Hematopoietic multipotent progenitor cell treated with erythropoietin and hydrocortisone succinate and interleukin-3 and kit ligand, for 8 days (in vitro differentiated cells): Measurements from ENCODE around the gene LRCOL1.
"Not testable (repeated sequence)": the region's sequence is repeated elsewhere in the genome, so short reads cannot be mapped to it uniquely, and the experiment has no call there.

Source experiments
- DNase-seq: peaks from one replicate; pipeline ENCODE4 v3.0.0-alpha.2; 2015

The LRCOL1 gene

GRCh38 chr12:132600048-132601032 is 10.0 kb downstream of the LRCOL1 start:
- DNase-seq: peak; percentile 46

- not testable (repeated sequence) for DNase-seq
Measured at GRCh38 chr12:132599502-132599901, 10.9 kb downstream of the LRCOL1 start.

- no peak for DNase-seq
Measured at GRCh38 chr12:132597333-132598316, 12.8 kb downstream of the LRCOL1 start.

GRCh38 chr12:132596016-132596415 is 14.4 kb downstream of the LRCOL1 start:
- DNase-seq: no peak

GRCh38 chr12:132595183-132595582 is 15.2 kb downstream of the LRCOL1 start:
- no peak for DNase-seq

- DNase-seq: peak; percentile 78
Measured at GRCh38 chr12:132593938-132594358, 16.4 kb downstream of the LRCOL1 start.

- DNase-seq: no peak
Measured at GRCh38 chr12:132593521-132593920, 16.9 kb downstream of the LRCOL1 start.

- no peak for DNase-seq
Measured at GRCh38 chr12:132593071-132593470, 17.3 kb downstream of the LRCOL1 start.

GRCh38 chr12:132592282-132592970 is 18.0 kb downstream of the LRCOL1 start:
- DNase-seq: no peak

GRCh38 chr12:132591107-132591935 is 19.1 kb downstream of the LRCOL1 start:
- DNase-seq: no peak

GRCh38 chr12:132588821-132589669 is 21.3 kb downstream of the LRCOL1 start:
- DNase-seq: no peak

GRCh38 chr12:132588319-132588718 is 22.1 kb downstream of the LRCOL1 start:
- no peak for DNase-seq

GRCh38 chr12:132587781-132588180 is 22.6 kb downstream of the LRCOL1 start:
- DNase-seq: no peak

GRCh38 chr12:132586929-132587328 is 23.5 kb downstream of the LRCOL1 start:
- DNase-seq: no peak

GRCh38 chr12:132585177-132585576 is 25.2 kb downstream of the LRCOL1 start:
- no peak for DNase-seq

- no peak for DNase-seq
Measured at GRCh38 chr12:132584429-132584828, 26.0 kb downstream of the LRCOL1 start.

- no peak for DNase-seq
Measured at GRCh38 chr12:132583736-132584135, 26.6 kb downstream of the LRCOL1 start.

- DNase-seq: no peak
Measured at GRCh38 chr12:132583411-132583710, 27.0 kb downstream of the LRCOL1 start.

GRCh38 chr12:132582582-132583410 is 27.6 kb downstream of the LRCOL1 start:
- DNase-seq: no peak

- no peak for DNase-seq
Measured at GRCh38 chr12:132582058-132582420, 28.3 kb downstream of the LRCOL1 start.
